Esophagus mucosa (tissue), 1 donor: Measurements from ENCODE around the gene CA4. TPM values are rescaled to one million over a fixed set of nuclear protein-coding genes. Genes with fewer than 3 reads are reported as not detected.
"Not testable (repeated sequence)": the region's sequence is repeated elsewhere in the genome, so short reads cannot be mapped to it uniquely, and the experiment has no call there.

Experiments
- ATAC-seq: fragments of 200-7000 bp; cut with Tn5 transposase; one replicate; pipeline ENCODE4 v1.9.1; 2020
- total RNA-seq: library from RNA; stranded (reverse); gene quantifications from one replicate; pipeline ENCODE4 v1.2.4, GENCODE V29; 2023
- donor health status: DM: yes; HTN: yes; CAD: no.

Gene CA4
- 0.36 TPM for total RNA-seq

DNA sequence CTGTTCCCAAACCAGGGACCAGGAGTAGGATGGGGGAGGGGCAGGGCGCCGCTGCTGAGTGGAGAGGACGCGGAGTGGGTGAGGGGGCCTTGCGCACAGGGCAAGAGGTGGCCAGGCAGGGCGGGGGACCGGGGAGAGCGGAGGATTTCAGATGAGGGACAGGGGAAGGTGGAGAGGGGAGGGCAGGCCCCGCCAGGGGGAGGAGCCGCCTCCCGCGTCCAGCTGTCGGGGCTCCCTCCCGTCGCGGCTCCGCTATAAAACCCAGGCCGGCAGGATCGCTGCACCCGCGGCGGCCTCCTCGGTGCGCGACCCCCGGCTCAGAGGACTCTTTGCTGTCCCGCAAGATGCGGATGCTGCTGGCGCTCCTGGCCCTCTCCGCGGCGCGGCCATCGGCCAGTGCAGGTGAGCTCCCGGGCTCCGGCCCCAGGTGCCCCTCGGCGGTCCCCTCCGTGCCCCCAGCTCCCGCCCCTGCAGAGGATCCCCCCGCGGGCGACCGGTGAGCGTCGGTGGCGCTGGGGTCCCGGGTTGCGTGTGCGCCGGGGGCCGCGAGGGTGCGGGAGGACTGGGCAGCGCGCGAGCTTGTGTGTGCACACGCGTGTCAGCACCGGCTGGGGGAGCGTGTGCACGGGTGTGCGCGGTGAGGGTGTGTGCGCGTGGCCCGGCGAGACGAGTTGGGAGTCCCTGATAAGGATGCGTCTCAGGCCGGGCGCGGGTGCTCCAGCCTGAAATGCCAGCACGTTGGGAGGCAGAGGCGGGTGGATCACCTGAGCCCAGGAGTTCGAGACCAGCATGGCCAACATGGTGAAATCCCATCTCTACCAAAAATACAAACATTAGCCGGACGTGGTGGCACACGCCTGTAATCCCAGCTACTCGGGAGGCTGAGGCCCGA, at the start of gene CA4:
CA4 (plus strand) TSS at position 283 of the 892 bp plus-strand sequence; CDS start at position 345, 62 bp downstream.
- ATAC-seq: peak; percentile 12

DNA sequence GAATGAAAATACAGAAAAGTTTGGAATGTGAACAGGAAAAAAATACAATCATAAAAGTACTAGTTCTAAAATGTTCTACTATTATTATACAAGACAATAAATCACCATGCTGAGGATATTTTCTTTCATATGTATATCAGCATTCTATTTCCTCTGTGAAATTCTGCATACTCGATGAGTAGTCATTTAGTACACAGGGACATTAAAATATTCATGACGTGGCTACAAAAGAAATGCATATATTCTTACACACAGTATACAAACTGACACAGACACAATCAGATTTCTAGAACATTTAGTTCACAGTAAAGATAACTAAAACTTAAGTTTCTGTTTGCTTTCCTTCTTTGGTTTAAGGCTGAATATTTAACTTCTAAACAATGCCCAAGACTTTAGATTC, 49.2 kb upstream of the CA4 start:
- ATAC-seq: not testable (repeated sequence)

DNA sequence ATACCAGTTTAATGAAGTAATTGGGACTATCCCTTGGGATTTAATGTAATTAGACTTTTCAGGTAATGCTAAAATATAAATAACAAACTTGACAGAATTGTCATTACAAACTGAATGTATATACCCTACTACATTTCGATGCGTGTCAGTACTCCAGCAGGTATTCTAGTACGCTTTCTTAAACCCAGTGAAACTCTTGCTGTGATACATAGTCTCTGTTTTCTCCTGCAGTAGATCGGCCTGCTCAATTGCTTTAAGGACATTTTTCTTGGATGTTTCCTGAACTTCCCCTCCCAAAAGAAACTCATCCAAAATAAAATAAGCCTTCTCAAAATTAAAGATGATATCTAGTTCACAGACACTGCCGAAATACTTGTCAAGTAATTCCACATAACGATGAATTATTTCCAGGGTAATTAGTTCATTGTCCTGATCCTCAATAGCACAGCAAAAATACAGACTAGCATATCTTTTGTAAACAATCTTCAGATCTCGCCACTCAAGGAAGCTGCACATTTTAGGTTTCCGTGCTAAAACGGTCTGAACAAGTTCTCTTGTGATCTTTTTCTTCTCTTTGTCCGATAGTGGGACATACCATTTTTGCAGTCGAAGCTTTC, 47.6 kb upstream of the CA4 start:
- ATAC-seq: not testable (repeated sequence)

GRCh38 chr17:60102632-60103096, 47.1 kb upstream of the CA4 start:
- ATAC-seq: peak; percentile 67

DNA sequence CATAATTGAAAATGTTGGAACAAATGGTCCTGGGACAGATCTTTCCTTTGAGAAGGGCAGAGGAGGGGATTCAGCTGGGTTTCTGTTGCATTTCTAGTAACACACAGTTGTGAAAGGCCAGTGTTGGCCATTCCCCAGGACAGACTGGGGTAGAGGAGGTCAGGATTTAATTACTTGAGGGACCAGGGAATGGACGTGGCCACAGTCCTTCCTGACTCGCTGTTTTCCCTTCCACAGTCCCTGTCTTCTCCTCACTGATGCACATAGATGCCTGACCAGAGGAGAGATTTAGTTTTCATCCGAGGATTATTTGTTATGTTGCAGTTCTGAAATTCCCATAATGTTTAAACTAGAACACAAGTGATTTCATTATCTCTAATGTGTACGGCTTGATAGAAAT, 45.8 kb upstream of the CA4 start:
- ATAC-seq: no peak

GRCh38 chr17:60106340-60107059, 43.3 kb upstream of the CA4 start:
- ATAC-seq: no peak

GRCh38 chr17:60107526-60108257, 42.1 kb upstream of the CA4 start:
- ATAC-seq: peak; percentile 35

DNA sequence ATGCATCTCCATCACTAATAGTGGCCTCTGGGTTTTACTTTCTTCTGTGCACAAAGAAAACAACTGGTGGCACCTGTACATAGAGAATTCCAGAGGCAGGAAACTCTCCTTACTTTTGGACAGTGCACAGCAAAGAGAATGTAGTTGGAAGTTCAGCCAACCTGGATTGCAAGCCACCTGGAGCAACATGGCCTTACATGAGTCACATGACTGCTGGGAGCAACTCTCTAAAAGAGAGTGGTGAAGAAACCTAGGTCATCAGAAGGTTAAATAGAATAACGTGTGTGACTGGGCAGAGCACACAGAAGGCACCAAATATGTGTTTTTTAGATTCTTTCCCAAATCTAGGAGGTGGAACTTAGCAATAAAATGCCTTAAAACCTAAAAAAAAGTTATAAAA, 41.5 kb upstream of the CA4 start:
- ATAC-seq: peak; percentile 13

DNA sequence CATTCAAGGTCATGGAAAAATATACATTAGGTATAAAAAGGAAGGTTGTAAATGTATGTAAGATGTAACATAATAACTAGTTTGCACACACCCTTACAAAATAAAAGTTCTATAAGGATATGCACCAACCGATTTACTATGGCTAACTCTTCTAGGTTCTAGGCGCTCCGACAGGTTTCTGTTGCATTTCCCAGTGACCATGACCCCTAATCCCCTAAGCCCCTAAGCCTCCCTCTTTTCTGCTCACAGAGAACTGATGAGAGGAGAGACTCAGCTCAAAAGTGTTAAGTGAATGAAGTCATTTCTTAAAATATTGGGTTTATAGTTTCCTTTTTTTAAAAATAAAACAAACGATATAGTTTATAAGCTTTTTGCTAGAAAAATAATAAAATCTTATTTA, 41.1 kb upstream of the CA4 start:
- ATAC-seq: no peak

- no peak for ATAC-seq
Measured at GRCh38 chr17:60109161-60109560, 40.6 kb upstream of the CA4 start.

- no peak for ATAC-seq
Measured at GRCh38 chr17:60110586-60110985, 39.2 kb upstream of the CA4 start.

GRCh38 chr17:60111661-60112060, 38.1 kb upstream of the CA4 start:
- ATAC-seq: peak; percentile 66

DNA sequence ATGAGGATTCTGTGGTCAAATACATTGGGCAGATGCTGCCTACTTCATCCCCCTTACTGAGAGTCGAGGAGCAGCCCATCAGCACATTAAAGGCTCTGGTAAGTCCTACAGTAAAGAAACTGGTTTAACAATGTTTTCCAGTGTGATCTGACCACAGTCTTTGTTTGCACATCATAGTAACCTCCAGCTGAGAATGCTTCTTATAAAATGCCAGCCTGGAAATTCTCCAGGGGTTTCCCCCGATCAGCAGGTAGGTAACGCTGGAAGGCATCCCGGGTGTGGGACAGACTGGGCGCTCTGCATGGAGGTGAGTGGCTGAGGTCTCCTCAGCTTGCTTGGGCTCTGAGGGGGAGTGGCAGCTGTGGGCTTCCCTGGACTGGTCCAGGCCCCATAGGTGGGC, 34.4 kb upstream of the CA4 start:
- not testable (repeated sequence) for ATAC-seq

GRCh38 chr17:60116196-60116595, 33.6 kb upstream of the CA4 start:
- ATAC-seq: not testable (repeated sequence)

DNA sequence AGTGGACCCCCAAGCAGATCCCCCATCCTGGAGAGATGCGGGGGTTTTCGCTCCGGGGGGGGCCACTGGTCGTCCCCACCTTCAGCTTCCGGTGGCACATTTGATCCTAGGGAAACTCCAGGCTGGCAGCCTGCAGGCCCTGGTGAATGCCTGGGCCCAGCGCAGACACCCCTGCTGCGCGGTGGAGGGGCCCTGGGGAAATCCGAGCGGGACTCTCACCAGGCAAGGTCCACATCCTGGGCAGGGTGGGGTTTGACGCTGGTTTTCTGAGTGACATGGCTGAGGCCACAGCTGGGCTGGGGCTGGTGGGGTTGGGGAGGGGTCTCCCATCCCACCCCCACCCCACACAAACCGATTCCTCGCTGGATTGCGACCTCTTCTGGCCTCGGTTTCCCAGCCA, 30.6 kb upstream of the CA4 start:
- ATAC-seq: not testable (repeated sequence)

- peak; percentile 34 for ATAC-seq
Measured at GRCh38 chr17:60119807-60120748, 29.7 kb upstream of the CA4 start.

DNA sequence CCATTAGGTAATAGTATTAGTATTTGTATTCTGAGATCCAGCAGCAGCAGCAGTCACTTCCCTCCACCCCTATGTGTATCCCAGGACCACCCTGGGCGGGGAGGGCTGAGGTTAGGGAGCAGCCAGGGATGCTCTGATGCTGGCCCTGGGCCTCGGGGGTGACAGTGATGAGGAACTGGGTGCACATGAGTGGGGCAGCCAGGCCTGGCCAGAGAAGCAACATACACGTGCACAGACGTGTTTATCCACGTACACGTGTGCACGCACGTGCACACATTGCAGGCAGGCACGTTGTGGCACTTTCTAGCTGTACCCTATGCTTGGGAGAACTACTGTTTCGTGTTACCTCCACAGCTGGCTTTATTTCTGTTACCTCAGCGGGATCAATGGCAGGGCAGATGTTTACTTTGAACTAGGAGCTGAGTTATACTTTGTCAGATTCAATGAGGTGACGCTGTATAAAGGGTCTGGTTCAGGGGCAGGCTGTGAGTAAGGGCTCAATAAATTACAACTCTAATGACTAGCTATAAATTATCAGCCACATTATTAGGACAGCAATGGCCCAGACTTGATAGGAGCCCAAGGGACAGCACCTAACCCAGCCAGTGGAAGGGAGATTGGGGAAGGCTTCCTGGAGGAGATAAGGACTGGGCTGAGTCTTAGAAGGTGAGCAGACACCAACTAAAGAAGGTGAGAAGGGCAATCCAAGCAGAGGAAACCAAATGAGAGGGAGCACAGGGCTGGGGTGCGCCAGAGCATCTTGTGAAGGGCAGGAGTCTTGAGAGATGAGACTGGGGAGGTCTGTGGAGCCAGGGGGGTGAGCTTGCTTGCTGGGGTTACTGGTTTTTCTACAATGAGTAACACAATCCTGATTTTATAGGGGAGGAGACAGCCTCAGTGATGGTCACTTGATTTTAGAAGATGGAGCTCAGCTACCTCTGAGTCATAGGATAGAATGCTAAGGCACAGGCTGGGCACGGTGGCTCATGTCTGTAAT, 22.4 kb upstream of the CA4 start:
- ATAC-seq: no peak

- no peak for ATAC-seq
Measured at GRCh38 chr17:60128171-60128859, 21.5 kb upstream of the CA4 start.

DNA sequence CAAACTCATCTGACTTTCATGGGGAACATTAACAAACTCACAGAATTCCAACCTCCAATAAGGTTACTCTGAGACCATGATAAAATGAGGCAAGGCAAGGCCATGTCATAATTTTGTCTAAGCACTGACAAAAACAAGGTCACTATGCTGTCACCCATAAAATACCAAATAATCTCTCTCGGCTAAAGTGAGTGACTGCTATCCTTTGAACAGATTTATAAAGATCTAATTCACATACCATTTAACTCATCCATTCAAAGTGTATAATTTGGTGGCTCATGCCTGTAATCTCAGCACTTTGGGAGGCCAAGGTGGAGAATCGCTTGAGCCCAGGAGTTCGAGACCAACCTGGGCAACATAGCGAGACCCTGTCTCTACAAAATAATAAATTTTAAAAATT, 20.6 kb upstream of the CA4 start:
- no peak for ATAC-seq
